Measurements from ENCODE around the gene C10orf53.

Gene C10orf53

GRCh38 chr10:49653273-49653929 is 26.1 kb upstream of the C10orf53 start:
- H3K27me3 ChIP-seq (ENCODE audit: insufficient read depth, low read length) = peaks cover 73% of the 10 kb centered on the region
- no peaks in the 10 kb centered on the region for H3K79me2 ChIP-seq (ENCODE audit: control insufficient read depth, insufficient read depth, low read length, unreplicated experiment)
- H2AFZ ChIP-seq (ENCODE audit: low read length, unreplicated experiment) = no peak overlapping the region
- no peaks in the 10 kb centered on the region for H3K36me3 ChIP-seq (ENCODE audit: insufficient read depth, low read length)
- H3K27ac ChIP-seq (ENCODE audit: low read depth, low read length) = no peak overlapping the region
- no peak overlapping the region for H3K4me3 ChIP-seq (ENCODE audit: low read depth, low read length)
- no peaks in the 10 kb centered on the region for H3K4me1 ChIP-seq (ENCODE audit: control insufficient read depth, insufficient read depth, low read length, unreplicated experiment)

DNA sequence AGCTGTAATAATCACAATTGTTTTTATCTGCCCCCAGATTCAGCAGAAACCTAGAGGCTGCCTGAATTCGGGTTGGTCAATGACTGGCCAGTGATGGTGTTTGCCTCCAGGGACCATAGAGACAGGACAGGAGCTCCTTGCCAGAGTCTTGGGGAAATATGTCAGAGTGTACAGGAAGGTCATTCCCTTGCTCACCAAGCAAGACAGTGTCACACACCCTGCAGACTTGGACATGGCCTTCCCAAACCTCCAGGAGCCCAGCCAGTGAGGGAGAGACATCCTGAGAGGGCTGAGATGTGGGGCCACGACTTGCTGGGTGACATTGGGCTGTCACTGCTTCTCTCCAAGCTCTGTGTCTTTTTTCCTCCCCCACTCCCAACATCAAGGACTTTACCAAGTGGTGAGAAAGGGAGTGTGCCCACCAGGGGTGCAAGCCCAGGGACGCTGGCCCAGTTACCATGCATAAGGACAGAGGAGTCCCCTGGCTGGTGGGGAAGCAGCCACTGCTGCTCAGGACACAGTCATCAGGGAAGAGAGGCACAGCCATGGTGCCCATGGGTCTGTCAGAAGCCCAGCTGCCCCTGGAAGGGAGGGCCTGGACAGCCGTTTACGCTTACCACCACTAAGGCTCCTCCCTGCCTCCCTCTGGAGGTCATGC is 25.3 kb upstream of the C10orf53 start:
- H3K4me3 ChIP-seq (ENCODE audit: low read depth, low read length) = no peak overlapping the region
- H3K4me1 ChIP-seq (ENCODE audit: control insufficient read depth, insufficient read depth, low read length, unreplicated experiment) = no peaks in the 10 kb centered on the region
- peaks cover 65% of the 10 kb centered on the region for H3K27me3 ChIP-seq (ENCODE audit: insufficient read depth, low read length)
- no peaks in the 10 kb centered on the region for H3K79me2 ChIP-seq (ENCODE audit: control insufficient read depth, insufficient read depth, low read length, unreplicated experiment)
- H2AFZ ChIP-seq (ENCODE audit: low read length, unreplicated experiment) = no peak overlapping the region
- no peaks in the 10 kb centered on the region for H3K36me3 ChIP-seq (ENCODE audit: insufficient read depth, low read length)
- H3K27ac ChIP-seq (ENCODE audit: low read depth, low read length) = no peak overlapping the region

DNA sequence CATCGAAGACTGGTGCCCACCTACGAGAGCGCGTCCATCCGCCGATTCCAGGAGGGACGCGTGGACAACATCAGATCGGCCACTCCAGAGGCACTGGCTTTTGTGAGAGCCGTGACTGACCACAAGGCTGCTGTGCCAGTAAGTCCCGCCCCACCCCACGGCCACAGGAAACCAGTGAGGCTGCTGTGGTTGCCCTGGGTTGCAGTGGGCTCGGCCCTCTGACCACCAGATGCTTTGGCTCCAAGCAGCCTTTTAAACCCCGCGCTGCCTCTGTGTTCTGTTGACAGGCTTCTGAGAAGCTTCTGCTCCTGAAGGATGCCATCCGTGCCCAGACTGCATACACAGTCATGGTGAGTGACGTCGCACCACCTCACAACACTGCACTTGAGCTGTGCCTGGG is 24.4 kb upstream of the C10orf53 start:
- Histone ChIP-seq H3K36me3 (ENCODE audit: insufficient read depth, low read length) (no peaks in the 10 kb centered on the region), H3K4me1 (ENCODE audit: control insufficient read depth, insufficient read depth, low read length, unreplicated experiment) (no peaks in the 10 kb centered on the region), H2AFZ (ENCODE audit: low read length, unreplicated experiment) (no peak overlapping the region), H3K27ac (ENCODE audit: low read depth, low read length) (no peak overlapping the region), H3K4me3 (ENCODE audit: low read depth, low read length) (no peak overlapping the region), H3K27me3 (ENCODE audit: insufficient read depth, low read length) (peaks cover 57% of the 10 kb centered on the region), H3K79me2 (ENCODE audit: control insufficient read depth, insufficient read depth, low read length, unreplicated experiment) (no peaks in the 10 kb centered on the region)

- H3K27me3 ChIP-seq (ENCODE audit: insufficient read depth, low read length) = peaks cover 57% of the 10 kb centered on the region
- H3K4me1 ChIP-seq (ENCODE audit: control insufficient read depth, insufficient read depth, low read length, unreplicated experiment) = no peaks in the 10 kb centered on the region
- H3K27ac ChIP-seq (ENCODE audit: low read depth, low read length) = no peak overlapping the region
- no peak overlapping the region for H3K4me3 ChIP-seq (ENCODE audit: low read depth, low read length)
- H3K79me2 ChIP-seq (ENCODE audit: control insufficient read depth, insufficient read depth, low read length, unreplicated experiment) = no peaks in the 10 kb centered on the region
- H2AFZ ChIP-seq (ENCODE audit: low read length, unreplicated experiment) = no peak overlapping the region
- H3K36me3 ChIP-seq (ENCODE audit: insufficient read depth, low read length) = no peaks in the 10 kb centered on the region
Measured at GRCh38 chr10:49656845-49657493, 22.5 kb upstream of the C10orf53 start.

DNA sequence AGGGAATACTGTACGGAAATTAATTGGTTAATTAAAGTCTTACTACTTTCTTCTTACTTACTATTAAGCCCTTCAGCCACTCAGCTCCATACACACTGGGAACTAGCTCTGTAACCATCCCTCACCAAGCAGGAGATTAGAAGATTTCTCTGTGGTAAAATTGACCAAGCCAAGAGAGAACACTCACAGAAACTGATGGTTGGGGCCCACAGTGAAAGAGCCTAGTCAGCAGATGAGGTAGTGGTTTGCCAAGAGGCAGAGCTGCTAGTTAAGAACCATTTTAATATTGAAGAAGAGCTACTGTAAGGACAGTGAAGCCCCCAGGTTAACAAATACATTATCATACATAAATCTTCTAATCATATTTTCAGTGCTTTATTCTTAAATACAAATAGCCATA is 21.8 kb upstream of the C10orf53 start:
- Histone ChIP-seq H3K79me2 (ENCODE audit: control insufficient read depth, insufficient read depth, low read length, unreplicated experiment) (no peaks in the 10 kb centered on the region), H3K4me1 (ENCODE audit: control insufficient read depth, insufficient read depth, low read length, unreplicated experiment) (no peaks in the 10 kb centered on the region), H3K27ac (ENCODE audit: low read depth, low read length) (no peak overlapping the region), H2AFZ (ENCODE audit: low read length, unreplicated experiment) (no peak overlapping the region), H3K27me3 (ENCODE audit: insufficient read depth, low read length) (peaks cover 57% of the 10 kb centered on the region), H3K36me3 (ENCODE audit: insufficient read depth, low read length) (no peaks in the 10 kb centered on the region), H3K4me3 (ENCODE audit: low read depth, low read length) (no peak overlapping the region)

DNA sequence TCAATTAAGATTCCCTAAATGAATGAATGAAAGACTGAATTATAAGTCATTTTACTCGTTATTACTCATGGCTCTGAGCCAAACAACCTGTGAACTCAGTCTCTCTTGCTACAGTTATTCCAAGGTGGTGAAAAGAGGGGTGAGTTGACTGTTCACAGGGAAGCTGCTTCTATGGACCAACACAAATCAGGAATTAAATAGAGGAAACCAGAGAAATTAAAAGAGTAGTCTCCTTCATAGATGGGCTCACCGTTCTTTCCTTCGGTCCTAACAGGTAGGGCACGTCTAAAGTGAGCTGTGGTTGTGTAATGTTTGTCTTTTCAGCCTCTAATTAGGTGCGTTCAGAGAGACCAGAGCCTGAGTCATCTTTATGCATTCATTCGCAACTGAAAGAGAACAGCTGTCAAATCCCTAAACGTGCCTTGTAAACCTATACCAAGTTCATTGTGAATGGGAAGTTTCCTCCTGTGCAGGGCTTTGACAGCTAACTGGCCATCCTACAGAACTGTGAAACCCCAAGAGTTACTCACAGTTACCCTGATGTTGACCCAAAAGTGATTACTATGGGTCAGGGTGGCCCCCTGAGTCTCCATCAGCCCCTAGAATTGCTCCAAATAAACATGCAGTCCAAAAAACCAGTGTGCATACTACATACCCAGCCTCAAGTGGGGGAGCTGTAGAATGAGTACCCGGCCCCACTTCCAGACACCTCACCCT is 18.2 kb upstream of the C10orf53 start:
- Histone ChIP-seq H3K27me3 (ENCODE audit: insufficient read depth, low read length) (peaks cover 72% of the 10 kb centered on the region), H3K79me2 (ENCODE audit: control insufficient read depth, insufficient read depth, low read length, unreplicated experiment) (no peaks in the 10 kb centered on the region), H3K36me3 (ENCODE audit: insufficient read depth, low read length) (no peaks in the 10 kb centered on the region), H3K4me3 (ENCODE audit: low read depth, low read length) (no peak overlapping the region), H3K4me1 (ENCODE audit: control insufficient read depth, insufficient read depth, low read length, unreplicated experiment) (no peaks in the 10 kb centered on the region), H2AFZ (ENCODE audit: low read length, unreplicated experiment) (no peak overlapping the region), H3K27ac (ENCODE audit: low read depth, low read length) (no peak overlapping the region)

- no peaks in the 10 kb centered on the region for H3K4me1 ChIP-seq (ENCODE audit: control insufficient read depth, insufficient read depth, low read length, unreplicated experiment)
- no peaks in the 10 kb centered on the region for H3K36me3 ChIP-seq (ENCODE audit: insufficient read depth, low read length)
- peaks cover 72% of the 10 kb centered on the region for H3K27me3 ChIP-seq (ENCODE audit: insufficient read depth, low read length)
- no peak overlapping the region for H3K4me3 ChIP-seq (ENCODE audit: low read depth, low read length)
- no peaks in the 10 kb centered on the region for H3K79me2 ChIP-seq (ENCODE audit: control insufficient read depth, insufficient read depth, low read length, unreplicated experiment)
- no peak overlapping the region for H2AFZ ChIP-seq (ENCODE audit: low read length, unreplicated experiment)
- H3K27ac ChIP-seq (ENCODE audit: low read depth, low read length) = no peak overlapping the region
Measured at GRCh38 chr10:49662169-49662830, 17.2 kb upstream of the C10orf53 start.

- H3K79me2 ChIP-seq (ENCODE audit: control insufficient read depth, insufficient read depth, low read length, unreplicated experiment) = no peaks in the 10 kb centered on the region
- H3K27ac ChIP-seq (ENCODE audit: low read depth, low read length) = no peak overlapping the region
- no peaks in the 10 kb centered on the region for H3K36me3 ChIP-seq (ENCODE audit: insufficient read depth, low read length)
- H3K4me3 ChIP-seq (ENCODE audit: low read depth, low read length) = no peak overlapping the region
- no peaks in the 10 kb centered on the region for H3K4me1 ChIP-seq (ENCODE audit: control insufficient read depth, insufficient read depth, low read length, unreplicated experiment)
- no peak overlapping the region for H2AFZ ChIP-seq (ENCODE audit: low read length, unreplicated experiment)
- H3K27me3 ChIP-seq (ENCODE audit: insufficient read depth, low read length) = peaks cover 83% of the 10 kb centered on the region
Measured at GRCh38 chr10:49663596-49663995, 15.9 kb upstream of the C10orf53 start.

DNA sequence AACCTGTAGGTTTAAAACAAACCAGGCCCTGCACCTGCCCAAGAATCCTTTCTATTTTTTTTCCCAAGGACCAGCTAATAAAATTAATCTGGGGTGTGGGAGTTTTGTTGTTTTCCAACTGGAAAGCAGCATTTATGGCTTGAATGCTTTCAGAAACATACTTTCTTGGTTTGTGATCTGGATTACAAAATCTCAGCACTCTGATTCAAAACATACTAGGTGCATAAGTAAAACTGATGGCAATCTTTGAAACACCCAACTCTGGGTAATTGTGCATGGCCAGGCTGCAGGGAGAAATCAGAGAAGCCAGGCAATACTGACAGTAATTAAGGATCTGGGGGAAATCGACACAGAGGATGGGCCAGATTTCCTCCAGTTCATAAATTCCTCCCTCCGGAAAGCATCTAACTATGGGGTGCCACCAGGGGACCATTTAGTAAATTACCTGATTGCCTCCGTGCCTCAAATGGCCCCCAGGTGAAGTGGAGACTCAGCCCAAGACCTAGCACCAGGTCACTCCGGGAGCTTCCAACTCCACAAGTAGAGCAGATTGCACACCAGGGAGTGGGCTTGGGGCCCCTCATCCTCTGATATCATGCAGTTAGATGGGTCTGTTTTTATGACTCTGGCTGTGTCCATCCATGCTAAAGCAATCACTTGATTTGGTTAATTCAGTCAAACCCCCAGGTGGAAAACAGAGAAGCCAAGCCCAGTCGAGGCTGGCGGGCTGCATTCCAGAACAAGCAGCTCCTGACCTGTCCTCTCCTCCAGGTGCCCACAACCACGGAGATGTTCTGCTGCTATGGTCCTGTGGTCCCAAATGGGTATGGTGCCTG is 15.2 kb upstream of the C10orf53 start:
- H3K36me3 ChIP-seq (ENCODE audit: insufficient read depth, low read length) = no peaks in the 10 kb centered on the region
- H3K4me3 ChIP-seq (ENCODE audit: low read depth, low read length) = no peak overlapping the region
- H2AFZ ChIP-seq (ENCODE audit: low read length, unreplicated experiment) = no peak overlapping the region
- peaks cover 89% of the 10 kb centered on the region for H3K27me3 ChIP-seq (ENCODE audit: insufficient read depth, low read length)
- H3K27ac ChIP-seq (ENCODE audit: low read depth, low read length) = no peak overlapping the region
- H3K4me1 ChIP-seq (ENCODE audit: control insufficient read depth, insufficient read depth, low read length, unreplicated experiment) = no peaks in the 10 kb centered on the region
- H3K79me2 ChIP-seq (ENCODE audit: control insufficient read depth, insufficient read depth, low read length, unreplicated experiment) = no peaks in the 10 kb centered on the region

Data from ACC112 (cell line).